KMS-11 (cell line): ENCODE measurements around the gene GLYR1.

Experiments
- H2AFZ ChIP-seq: fragments of 200-600 bp; sonication (generic); 2 replicates; pipeline ENCODE4 v1.6.1; 2016; ENCODE audit warnings: antibody characterized with exemption, mixed run types, low read depth
- H3K27ac ChIP-seq: fragments of 200-600 bp; sonication (generic); 2 replicates; pipeline ENCODE4 v1.6.1; 2016; ENCODE audit warnings: mild to moderate bottlenecking, mixed run types
- H3K27me3 ChIP-seq: fragments of 200-600 bp; sonication (generic); 2 replicates; pipeline ENCODE4 v1.6.1; 2017; ENCODE audit warnings: mild to moderate bottlenecking, low read depth, mixed run types, moderate library complexity; ENCODE audit not compliant: insufficient read depth
- H3K36me3 ChIP-seq: fragments of 200-600 bp; sonication (generic); 2 replicates; pipeline ENCODE4 v1.6.1; 2017; ENCODE audit warnings: mild to moderate bottlenecking, mixed run types; ENCODE audit not compliant: insufficient read depth
- H3K4me1 ChIP-seq: fragments of 200-600 bp; sonication (generic); 2 replicates; pipeline ENCODE4 v1.6.1; 2016; ENCODE audit warnings: mild to moderate bottlenecking, low read depth, mixed run types; ENCODE audit not compliant: poor library complexity, severe bottlenecking
- H3K4me2 ChIP-seq: fragments of 200-600 bp; sonication (generic); 2 replicates; pipeline ENCODE4 v1.7.0; 2016; ENCODE audit warnings: mild to moderate bottlenecking, mixed run types
- H3K4me3 ChIP-seq: fragments of 200-600 bp; sonication (generic); IDR thresholded peaks from 2 replicates; pipeline ENCODE4 v1.6.1; 2017; ENCODE audit warnings: low read depth, low read length, mixed read lengths; ENCODE audit not compliant: insufficient read depth
- H3K79me2 ChIP-seq: fragments of 200-600 bp; sonication (generic); 2 replicates; pipeline ENCODE4 v1.6.1; 2016; ENCODE audit warnings: low read depth, mixed run types; ENCODE audit not compliant: insufficient read depth
- H3K9ac ChIP-seq: fragments of 200-600 bp; sonication (generic); 2 replicates; pipeline ENCODE4 v1.6.1; 2016; ENCODE audit warnings: mild to moderate bottlenecking, mixed run types
- H4K20me1 ChIP-seq: fragments of 200-600 bp; sonication (generic); 2 replicates; pipeline ENCODE4 v1.6.1; 2016; ENCODE audit warnings: mild to moderate bottlenecking, mixed run types; ENCODE audit not compliant: insufficient read depth
- CTCF ChIP-seq: fragments of 200-600 bp; sonication (generic); conservative IDR thresholded peaks from 2 replicates; pipeline ENCODE4 v1.6.1; 2017; ENCODE audit warnings: low read depth, mild to moderate bottlenecking, antibody characterized with exemption, low read length, moderate library complexity, mixed read lengths

Gene GLYR1

GRCh38 chr16:4775005-4775404, 72.1 kb downstream of the GLYR1 start:
- H3K4me3 ChIP-seq: no peak overlapping the region
- H3K4me2 ChIP-seq: no peak overlapping the region
- H4K20me1 ChIP-seq: no peaks in the 10 kb centered on the region
- H3K27me3 ChIP-seq: no peaks in the 10 kb centered on the region
- H3K9ac ChIP-seq: no peak overlapping the region
- H3K27ac ChIP-seq: no peak overlapping the region
- H2AFZ ChIP-seq: no peak overlapping the region
- TF ChIP-seq CTCF: no peak
- H3K36me3 ChIP-seq: no peaks in the 10 kb centered on the region
- H3K79me2 ChIP-seq: no peaks in the 10 kb centered on the region
- H3K4me1 ChIP-seq: no peaks in the 10 kb centered on the region

DNA sequence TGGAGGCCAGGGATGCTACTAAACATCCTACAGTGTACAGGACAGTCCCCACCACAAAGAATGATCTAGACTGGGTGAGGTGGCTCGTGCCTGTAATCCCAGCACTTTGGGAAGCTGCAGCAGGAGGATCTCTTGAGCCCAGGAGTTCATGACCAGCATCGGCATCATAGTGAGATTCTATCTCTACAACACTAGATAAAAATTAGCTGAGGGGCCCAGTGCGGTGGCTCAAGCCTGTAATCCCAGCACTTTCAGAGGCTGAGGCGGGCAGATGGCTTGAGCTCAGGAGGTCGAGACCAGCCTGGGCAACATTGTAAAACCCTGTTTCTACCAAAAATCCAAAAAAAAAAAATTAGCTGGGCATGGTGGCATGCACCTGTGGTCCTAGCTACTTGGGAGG, 74.7 kb downstream of the GLYR1 start:
- TF ChIP-seq CTCF: no peak
- H3K27me3 ChIP-seq: no peaks in the 10 kb centered on the region
- no peaks in the 10 kb centered on the region for H3K79me2 ChIP-seq
- H3K4me1 ChIP-seq: peaks cover 11% of the 10 kb centered on the region
- H4K20me1 ChIP-seq: no peaks in the 10 kb centered on the region
- no peak overlapping the region for H3K4me3 ChIP-seq
- no peak overlapping the region for H3K27ac ChIP-seq
- H3K4me2 ChIP-seq: no peak overlapping the region
- no peak overlapping the region for H2AFZ ChIP-seq
- H3K9ac ChIP-seq: no peak overlapping the region
- H3K36me3 ChIP-seq: no peaks in the 10 kb centered on the region

GRCh38 chr16:4771646-4772045, 75.4 kb downstream of the GLYR1 start:
- Histone ChIP-seq H4K20me1 (no peaks in the 10 kb centered on the region), H3K27me3 (no peaks in the 10 kb centered on the region), H3K4me3 (no peak overlapping the region), H3K36me3 (no peaks in the 10 kb centered on the region), H3K4me2 (no peak overlapping the region), H2AFZ (no peak overlapping the region), H3K27ac (no peak overlapping the region), H3K79me2 (0 out of 2 replicates have a peak, but pooled peaks cover 2% of the 10 kb centered on the region), H3K9ac (no peak overlapping the region), H3K4me1 (peaks cover 12% of the 10 kb centered on the region)
- TF ChIP-seq CTCF: no peak

GRCh38 chr16:4769306-4769638, 77.8 kb downstream of the GLYR1 start:
- no peak for TF ChIP-seq CTCF
- H4K20me1 ChIP-seq: no peaks in the 10 kb centered on the region
- no peaks in the 10 kb centered on the region for H3K36me3 ChIP-seq
- no peak overlapping the region for H3K27ac ChIP-seq
- peak overlapping the region; percentile 97 for H2AFZ ChIP-seq
- H3K4me2 ChIP-seq: no peak overlapping the region
- H3K9ac ChIP-seq: no peak overlapping the region
- no peaks in the 10 kb centered on the region for H3K27me3 ChIP-seq
- H3K79me2 ChIP-seq: 0 out of 2 replicates have a peak, but pooled peaks cover 3% of the 10 kb centered on the region
- no peak overlapping the region for H3K4me3 ChIP-seq
- H3K4me1 ChIP-seq: peaks cover 18% of the 10 kb centered on the region
